HG03060 (cell line): ENCODE results near the gene XPR1.
"Not testable (repeated sequence)": the region's sequence is repeated elsewhere in the genome, so short reads cannot be mapped to it uniquely, and the experiment has no call there.

Source experiments
- ATAC-seq: cut with Tn5 transposase; IDR thresholded peaks from one replicate; pipeline ENCODE4 v1.9.1; 2021; ENCODE audit warnings: low read depth, moderate number of reproducible peaks; ENCODE audit not compliant: unreplicated experiment

The XPR1 gene

GRCh38 chr1:180710746-180711145 is 78.9 kb downstream of the XPR1 start:
- ATAC-seq, result not testable (repeated sequence)

- not testable (repeated sequence) for ATAC-seq
Observed at GRCh38 chr1:180711260-180711659, 79.4 kb downstream of the XPR1 start.

GRCh38 chr1:180720753-180721152 is 88.9 kb downstream of the XPR1 start:
- ATAC-seq, result no peak

- no peak for ATAC-seq
Observed at GRCh38 chr1:180722586-180722985, 90.8 kb downstream of the XPR1 start.

GRCh38 chr1:180724055-180724454 is 92.2 kb downstream of the XPR1 start:
- ATAC-seq, result no peak

GRCh38 chr1:180726024-180726423 is 94.2 kb downstream of the XPR1 start:
- ATAC-seq, result not testable (repeated sequence)

GRCh38 chr1:180727751-180728150 is 95.9 kb downstream of the XPR1 start:
- not testable (repeated sequence) for ATAC-seq

- ATAC-seq, result no peak
Observed at GRCh38 chr1:180728472-180729106, 96.8 kb downstream of the XPR1 start.

GRCh38 chr1:180731131-180731530 is 99.3 kb downstream of the XPR1 start:
- ATAC-seq, result no peak

- ATAC-seq, result no peak
Observed at GRCh38 chr1:180732866-180733265, 101.0 kb downstream of the XPR1 start.

GRCh38 chr1:180734366-180734765 is 102.5 kb downstream of the XPR1 start:
- ATAC-seq, result no peak

GRCh38 chr1:180742663-180743062 is 110.8 kb downstream of the XPR1 start:
- ATAC-seq, result no peak

GRCh38 chr1:180743868-180744267 is 112.0 kb downstream of the XPR1 start:
- no peak for ATAC-seq

GRCh38 chr1:180745098-180745497 is 113.3 kb downstream of the XPR1 start:
- no peak for ATAC-seq

GRCh38 chr1:180751921-180752320 is 120.1 kb downstream of the XPR1 start:
- no peak for ATAC-seq

GRCh38 chr1:180754453-180754852 is 122.6 kb downstream of the XPR1 start:
- no peak for ATAC-seq

GRCh38 chr1:180757657-180758056 is 125.8 kb downstream of the XPR1 start:
- ATAC-seq, result no peak

GRCh38 chr1:180762796-180763195 is 131.0 kb downstream of the XPR1 start:
- ATAC-seq, result no peak

GRCh38 chr1:180765151-180765550 is 133.3 kb downstream of the XPR1 start:
- ATAC-seq, result no peak

GRCh38 chr1:180769889-180770288 is 138.1 kb downstream of the XPR1 start:
- no peak for ATAC-seq

- ATAC-seq, result no peak
Observed at GRCh38 chr1:180773210-180773865, 141.5 kb downstream of the XPR1 start.

GRCh38 chr1:180775801-180776200 is 144.0 kb downstream of the XPR1 start:
- no peak for ATAC-seq
